Measurements from ENCODE around the gene RYR3.

DNA sequence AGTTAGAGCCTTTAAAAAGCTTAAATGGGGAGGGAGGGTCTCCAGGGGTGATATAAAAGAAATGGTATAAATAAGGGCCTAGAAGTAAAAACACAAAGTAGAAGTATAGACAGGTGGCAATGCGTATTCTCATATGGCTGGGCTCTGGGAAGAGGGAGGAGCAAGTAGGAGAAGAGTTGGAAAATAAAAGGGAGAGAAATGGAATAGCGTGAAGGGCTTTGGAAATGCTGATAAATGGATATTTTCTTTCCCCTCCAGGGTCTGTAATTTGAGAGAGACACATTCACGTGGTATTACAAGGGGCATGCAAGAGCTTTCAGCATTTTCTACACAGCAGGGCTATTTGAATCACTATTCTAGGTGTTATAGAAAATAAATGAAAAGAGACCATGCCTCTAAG, 313.7 kb downstream of the RYR3 start:
- TF ChIP-seq RFX5 (IDR thresholded peaks at IDR 0.05; ENCODE audit: low read depth, low read length), result no peak
- TF ChIP-seq, protein P1, sequence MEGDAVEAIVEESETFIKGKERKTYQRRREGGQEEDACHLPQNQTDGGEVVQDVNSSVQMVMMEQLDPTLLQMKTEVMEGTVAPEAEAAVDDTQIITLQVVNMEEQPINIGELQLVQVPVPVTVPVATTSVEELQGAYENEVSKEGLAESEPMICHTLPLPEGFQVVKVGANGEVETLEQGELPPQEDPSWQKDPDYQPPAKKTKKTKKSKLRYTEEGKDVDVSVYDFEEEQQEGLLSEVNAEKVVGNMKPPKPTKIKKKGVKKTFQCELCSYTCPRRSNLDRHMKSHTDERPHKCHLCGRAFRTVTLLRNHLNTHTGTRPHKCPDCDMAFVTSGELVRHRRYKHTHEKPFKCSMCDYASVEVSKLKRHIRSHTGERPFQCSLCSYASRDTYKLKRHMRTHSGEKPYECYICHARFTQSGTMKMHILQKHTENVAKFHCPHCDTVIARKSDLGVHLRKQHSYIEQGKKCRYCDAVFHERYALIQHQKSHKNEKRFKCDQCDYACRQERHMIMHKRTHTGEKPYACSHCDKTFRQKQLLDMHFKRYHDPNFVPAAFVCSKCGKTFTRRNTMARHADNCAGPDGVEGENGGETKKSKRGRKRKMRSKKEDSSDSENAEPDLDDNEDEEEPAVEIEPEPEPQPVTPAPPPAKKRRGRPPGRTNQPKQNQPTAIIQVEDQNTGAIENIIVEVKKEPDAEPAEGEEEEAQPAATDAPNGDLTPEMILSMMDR (IDR thresholded peaks at IDR 0.05 in 2 of 3, conservative IDR thresholded peaks at IDR 0.05 in 1 of 3; ENCODE audit: control insufficient read depth in 2 of 3, extremely low read depth in 1 of 3, insufficient read depth in 1 of 3, low read depth in 3 of 3, low read length in 3 of 3), result no peak
- TF ChIP-seq, protein P2, sequence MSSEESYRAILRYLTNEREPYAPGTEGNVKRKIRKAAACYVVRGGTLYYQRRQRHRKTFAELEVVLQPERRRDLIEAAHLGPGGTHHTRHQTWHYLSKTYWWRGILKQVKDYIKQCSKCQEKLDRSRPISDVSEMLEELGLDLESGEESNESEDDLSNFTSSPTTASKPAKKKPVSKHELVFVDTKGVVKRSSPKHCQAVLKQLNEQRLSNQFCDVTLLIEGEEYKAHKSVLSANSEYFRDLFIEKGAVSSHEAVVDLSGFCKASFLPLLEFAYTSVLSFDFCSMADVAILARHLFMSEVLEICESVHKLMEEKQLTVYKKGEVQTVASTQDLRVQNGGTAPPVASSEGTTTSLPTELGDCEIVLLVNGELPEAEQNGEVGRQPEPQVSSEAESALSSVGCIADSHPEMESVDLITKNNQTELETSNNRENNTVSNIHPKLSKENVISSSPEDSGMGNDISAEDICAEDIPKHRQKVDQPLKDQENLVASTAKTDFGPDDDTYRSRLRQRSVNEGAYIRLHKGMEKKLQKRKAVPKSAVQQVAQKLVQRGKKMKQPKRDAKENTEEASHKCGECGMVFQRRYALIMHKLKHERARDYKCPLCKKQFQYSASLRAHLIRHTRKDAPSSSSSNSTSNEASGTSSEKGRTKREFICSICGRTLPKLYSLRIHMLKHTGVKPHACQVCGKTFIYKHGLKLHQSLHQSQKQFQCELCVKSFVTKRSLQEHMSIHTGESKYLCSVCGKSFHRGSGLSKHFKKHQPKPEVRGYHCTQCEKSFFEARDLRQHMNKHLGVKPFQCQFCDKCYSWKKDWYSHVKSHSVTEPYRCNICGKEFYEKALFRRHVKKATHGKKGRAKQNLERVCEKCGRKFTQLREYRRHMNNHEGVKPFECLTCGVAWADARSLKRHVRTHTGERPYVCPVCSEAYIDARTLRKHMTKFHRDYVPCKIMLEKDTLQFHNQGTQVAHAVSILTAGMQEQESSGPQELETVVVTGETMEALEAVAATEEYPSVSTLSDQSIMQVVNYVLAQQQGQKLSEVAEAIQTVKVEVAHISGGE (CRISPR knock-in tag; IDR thresholded peaks at IDR 0.05), result no peak
